ENCODE results near the gene ANTXR1. TPM values are rescaled to one million over a fixed set of nuclear protein-coding genes. Genes with fewer than 3 reads are reported as not detected.

The ANTXR1 gene
- total RNA-seq, 1 experiment from 2014 or later, result 25.7 TPM

- TF ChIP-seq CTCF (IDR thresholded peaks at IDR 0.05 in 2 of 3, conservative IDR thresholded peaks at IDR 0.05 in 1 of 3; ENCODE audit: borderline replicate concordance in 1 of 3, insufficient read depth in 1 of 3, low read depth in 2 of 3, low read length in 2 of 3) (no peak), ZFX (IDR thresholded peaks at IDR 0.05) (no peak)
Observed at GRCh38 chr2:69124343-69124742, 111.4 kb downstream of the ANTXR1 start (continued).

- H2AFZ ChIP-seq (ENCODE audit: low read depth, low read length, poor library complexity, severe bottlenecking), result no peak overlapping the region
- H3K4me3 ChIP-seq (replicated peaks in 1 of 2; ENCODE audit: low read depth in 1 of 2, low read length in 2 of 2), result no peak overlapping the region
- H3K9ac ChIP-seq (ENCODE audit: low read length), result no peak overlapping the region
- no peak overlapping the region for H3K4me2 ChIP-seq (ENCODE audit: low read length)
- H4K20me1 ChIP-seq (ENCODE audit: insufficient read depth), result no peaks in the 10 kb centered on the region
- no peaks in the 10 kb centered on the region for H3K9me3 ChIP-seq (ENCODE audit: control insufficient read depth in 1 of 2, insufficient read depth in 1 of 2, low read depth in 1 of 2, low read length in 2 of 2)
- H3K27ac ChIP-seq (ENCODE audit: low read depth, low read length), result no peak overlapping the region
- ChIA-PET POLR2A (no interaction called here), CTCF (no interaction called here), RAD21 (ENCODE audit: low non-redundant PET in 1 of 2, low total read pairs in 2 of 2, uncharacterized antibody in 2 of 2, unreplicated experiment in 2 of 2) (no interaction called here)
- H3K27me3 ChIP-seq (ENCODE audit: insufficient read depth, low read length), result no peaks in the 10 kb centered on the region
- no peak for DNase-seq (ENCODE audit: low read depth, low spot score)
- no peaks in the 10 kb centered on the region for H3K36me3 ChIP-seq (ENCODE audit: control insufficient read depth in 1 of 2, insufficient read depth in 2 of 2, low read length in 2 of 2)
- ATAC-seq, result no peak
- no peaks in the 10 kb centered on the region for H3K4me1 ChIP-seq (ENCODE audit: control insufficient read depth in 1 of 2, insufficient read depth in 2 of 2, low read length in 2 of 2)
- H3K9me2 ChIP-seq (ENCODE audit: insufficient read depth), result no peaks in the 10 kb centered on the region
- intact Hi-C loops (cut with micrococcal nuclease), result no loop called here
- BruUV-seq (replicated peaks), result no TSS peak
- TF ChIP-seq RAD21 (IDR thresholded peaks at IDR 0.05; ENCODE audit: low read depth) (no peak), POLR2AphosphoS5 (IDR thresholded peaks at IDR 0.05; ENCODE audit: low read depth, low read length) (no peak), TCF7L2 (IDR thresholded peaks at IDR 0.05; ENCODE audit: borderline replicate concordance, extremely low read depth, insufficient read depth, insufficient read length) (no peak), CEBPB (IDR thresholded peaks at IDR 0.05; ENCODE audit: low read depth) (no peak), CBX3 (IDR thresholded peaks at IDR 0.05; ENCODE audit: low read depth) (no peak), SP1 (IDR thresholded peaks at IDR 0.05; ENCODE audit: low read depth) (no peak), SRF (IDR thresholded peaks at IDR 0.05; ENCODE audit: low read depth) (no peak), CTCF (IDR thresholded peaks at IDR 0.05 in 2 of 3, conservative IDR thresholded peaks at IDR 0.05 in 1 of 3; ENCODE audit: borderline replicate concordance in 1 of 3, insufficient read depth in 1 of 3, low read depth in 2 of 3, low read length in 2 of 3) (no peak), FOSL1 (IDR thresholded peaks at IDR 0.05; ENCODE audit: low read depth) (no peak), ZBTB33 (IDR thresholded peaks at IDR 0.05; ENCODE audit: extremely low read depth, insufficient replicate concordance, low read length) (no peak), ZNF274 (IDR thresholded peaks at IDR 0.05; ENCODE audit: low read depth, low read length) (no peak), ATF3 (IDR thresholded peaks at IDR 0.05) (no peak), JUND (IDR thresholded peaks at IDR 0.05) (no peak), POLR2A (IDR thresholded peaks at IDR 0.05; ENCODE audit: borderline replicate concordance, extremely low read depth, insufficient read depth, insufficient read length) (no peak), EZH2 (IDR thresholded peaks at IDR 0.05) (no peak), SIN3A (IDR thresholded peaks at IDR 0.05; ENCODE audit: low read depth) (no peak), EZH2phosphoT487 (IDR thresholded peaks at IDR 0.05; ENCODE audit: borderline replicate concordance) (no peak)
- no peaks in the 10 kb centered on the region for H3K79me2 ChIP-seq (ENCODE audit: insufficient read depth, low read length)
Observed at GRCh38 chr2:69125816-69126215, 112.8 kb downstream of the ANTXR1 start.

Data from HCT116 (cell line).